HepG2 (cell line): Measurements from ENCODE around the gene TPO. TPM values are rescaled to one million over a fixed set of nuclear protein-coding genes. Genes with fewer than 3 reads are reported as not detected.

ENCODE experiments used
- ATAC-seq: fragments of 200-7000 bp; cut with Tn5 transposase; 3 replicates; pipeline ENCODE4 v1.9.1; 2020; ENCODE audit warnings: mild to moderate bottlenecking, moderate library complexity
- BruUV-seq: library from RNA; stranded (reverse); fragments of 400-500 nt; replicated peaks from 2 replicates; lab custom pipeline; 2021; lab: Mats Ljungman, UMichigan
- CTCF ChIA-PET: fragments of 300-600 bp; formaldehyde crosslinking; extraction: SDS; loops from one replicate; lab custom pipeline; 2021; ENCODE audit warnings: low total read pairs, inconsistent platforms, low intra/inter-chr PET ratio; lab: Yijun Ruan, JAX
- POLR2A ChIA-PET: fragments of 350-600 bp; sonication (Branson Sonifier 250); formaldehyde crosslinking; loops from one replicate; lab custom pipeline; 2020; ENCODE audit warnings: antibody characterized with exemption, inconsistent platforms; lab: Yijun Ruan, JAX
- DNase-seq: peaks from one replicate; pipeline ENCODE4 v3.0.0-alpha.2; 2015; ENCODE audit warnings: low spot score
- FAIRE-seq: peaks from 3 replicates; lab custom pipeline; 2011; peaks lifted over from hg19 to GRCh38; lab: Jason Lieb, UNC
- H2AFZ ChIP-seq: one replicate; pipeline ENCODE4 v1.6.1; 2011; ENCODE audit warnings: low read length, inconsistent platforms
- H3K27ac ChIP-seq: fragments of 300-600 bp; 3 replicates; pipeline ENCODE4 v1.8.0; 2011; ENCODE audit warnings: mixed run types, mild to moderate bottlenecking, mixed read lengths, low read length, inconsistent platforms; ENCODE audit not compliant: insufficient read depth; ENCODE audit errors: extremely low read length
- H3K27me3 ChIP-seq, 2 experiments: fragments of 200-600 bp in 1 of 2; 2 replicates in 1 of 2; 3 replicates in 1 of 2; pipeline versions ENCODE4 v1.6.0 to v1.8.0; 2011; ENCODE audit warnings: low read length in 2 of 2, mild to moderate bottlenecking in 2 of 2, moderate library complexity in 2 of 2, inconsistent platforms in 1 of 2; ENCODE audit not compliant: insufficient read depth in 2 of 2, control insufficient read depth in 1 of 2
- H3K36me3 ChIP-seq, 2 experiments: fragments of 200-600 bp in 1 of 2; replicated peaks in 1 of 2; 2 replicates in 1 of 2; 3 replicates in 1 of 2; pipeline versions ENCODE4 v1.5.1 to v1.8.0; 2011; ENCODE audit warnings: low read length in 2 of 2, inconsistent platforms in 1 of 2; ENCODE audit not compliant: insufficient read depth in 2 of 2, control insufficient read depth in 1 of 2
- H3K4me1 ChIP-seq: 2 replicates; pipeline ENCODE4 v1.5.1; 2012; ENCODE audit warnings: low read length, inconsistent platforms; ENCODE audit not compliant: insufficient read depth
- H3K4me2 ChIP-seq: 2 replicates; pipeline ENCODE4 v1.6.0; 2011; ENCODE audit warnings: low read depth, low read length, inconsistent platforms
- H3K4me3 ChIP-seq, 3 experiments: fragments of 200-600 bp in 1 of 3; sonication (generic), shearing (Covaris generic) in 1 of 3; replicated peaks in 1 of 3; 2 replicates each; pipeline ENCODE4 v1.5.1; 2011 to 2016; ENCODE audit warnings: low read length in 3 of 3, inconsistent platforms in 2 of 3, low read depth in 2 of 3, mild to moderate bottlenecking in 2 of 3, control low read depth in 1 of 3, mixed read lengths in 1 of 3; ENCODE audit not compliant: insufficient read depth in 1 of 3
- H3K79me2 ChIP-seq: one replicate; pipeline ENCODE4 v1.6.1; 2011; ENCODE audit warnings: low read length, inconsistent platforms; ENCODE audit not compliant: insufficient read depth
- H3K9ac ChIP-seq: 2 replicates; pipeline ENCODE4 v1.6.0; 2011; ENCODE audit warnings: mild to moderate bottlenecking, low read depth, low read length, inconsistent platforms; ENCODE audit not compliant: insufficient read depth
- H3K9me3 ChIP-seq: 2 replicates; pipeline ENCODE4 v1.5.1; 2012; ENCODE audit warnings: mild to moderate bottlenecking, low read length
- H4K20me1 ChIP-seq: 2 replicates; pipeline ENCODE4 v1.6.0; 2011; ENCODE audit warnings: inconsistent platforms, mild to moderate bottlenecking, low read length, moderate library complexity; ENCODE audit not compliant: insufficient read depth
- SP1 ChIP-seq, 2 experiments: fragments of 450-650 bp in 1 of 2; sonication (generic) in 1 of 2; formaldehyde crosslinking in 1 of 2; IDR thresholded peaks; 2 replicates each; pipeline versions ENCODE4 v1.4.0 to v1.6.1; 2016 to 2020; ENCODE audit warnings: missing genetic modification reagents in 1 of 2
- TFAP4 ChIP-seq: sonication (generic); IDR thresholded peaks from 2 replicates; pipeline ENCODE4 v1.6.1; 2016; ENCODE audit warnings: low read depth, borderline replicate concordance
- ZNF333 ChIP-seq: sonication (generic); formaldehyde crosslinking; IDR thresholded peaks from 2 replicates; pipeline ENCODE4 v1.4.0; 2020; ENCODE audit warnings: mild to moderate bottlenecking, missing genetic modification reagents, borderline replicate concordance
- WGBS: methylation state at CpG from one replicate; pipeline ENCODE4 v1.1.6; 2017; ENCODE audit warnings: low lambda C conversion rate; 5-methylcytosine and 5-hydroxymethylcytosine counted together
- in situ Hi-C: cut with HindIII; loops from 2 replicates; pipeline ENCODE4 v1.10.0; 2017; ENCODE audit warnings: low pct_unique_long_range_greater_than_20kb; ENCODE audit not compliant: extremely low pct_ligation_motif_present
- intact Hi-C: fragments of 100-400 bp; cut with micrococcal nuclease; formaldehyde crosslinking; loops from one replicate; pipeline ENCODE4 v1.10.0; 2022; ENCODE audit not compliant: unreplicated experiment
- polyA plus RNA-seq, 8 experiments: library from polyadenylated mRNA; depleted of rRNA in 3 of 8; stranded (reverse) in 7 of 8; unstranded in 1 of 8; fragments of >200 nt; fragmentation: Illumina TruSeq in 4 of 8; extraction: Trizol in 4 of 8; gene quantifications; 2 replicates each; pipeline versions ENCODE4 v1.2.1 to v1.2.3, GENCODE V29; 2011 to 2016; ENCODE audit warnings: low read depth in 4 of 8, missing spikeins in 1 of 8, mixed read lengths in 1 of 8; ENCODE audit not compliant: insufficient read depth in 1 of 8
- total RNA-seq, 5 experiments: library from RNA; depleted of rRNA; stranded (reverse); fragments of >200 nt; fragmentation: Illumina TruSeq; extraction: Trizol; gene quantifications; 2 replicates each; pipeline ENCODE4 v1.2.3, GENCODE V29; 2016; ENCODE audit warnings: low read depth in 1 of 5

The TPO gene
- total and polyA plus RNA-seq, 2 of the 13 experiments (the other 11 are each of a cell fraction or from before 2014, with no cell fraction given), result not detected

GRCh38 chr2:1477196-1478040 is 64.2 kb downstream of the TPO start:
- Histone ChIP-seq H3K4me3 (no peak overlapping the region), H3K9ac (no peak overlapping the region), H3K27ac (no peak overlapping the region), H3K4me1 (no peaks in the 10 kb centered on the region)
- intact Hi-C loops, result no loop called here
- no peak for DNase-seq
- WGBS, result 79% methylated on average over 45 of the region's 76 CpGs
- TF ChIP-seq SP1 (IDR thresholded peaks at IDR 0.05) (no peak), SP1 (CRISPR knock-in tag; IDR thresholded peaks at IDR 0.05) (no peak), ZNF333 (no peak), TFAP4 (no peak)
- TF ChIP-seq, all 625 proteins: peak for 0
- H3K4me2 ChIP-seq, result no peak overlapping the region
- in situ Hi-C loops, result no loop called here
- ChIA-PET POLR2A (no interaction called here), CTCF (no interaction called here)
- BruUV-seq, result no TSS peak
- H3K9me3 ChIP-seq, result no peaks in the 10 kb centered on the region
- ATAC-seq (no peak; the same call in 2 of the 3 replicates), FAIRE-seq (no peak)
- no peaks in the 10 kb centered on the region for H3K79me2 ChIP-seq
- peaks cover 13 to 46% of the 10 kb centered on the region in 2 experiments for H3K27me3 ChIP-seq
- H2AFZ ChIP-seq, result no peak overlapping the region
- no peaks in the 10 kb centered on the region for H3K36me3 ChIP-seq
- no peaks in the 10 kb centered on the region for H4K20me1 ChIP-seq
